ENCODE data around the gene MGAM2. TPM values are rescaled to one million over a fixed set of nuclear protein-coding genes. Genes with fewer than 3 reads are reported as not detected.

Gene MGAM2
- total RNA-seq, 2 experiments from 2014 or later: not detected

- no peak for DNase-seq
These were observed 47.4 kb downstream of the MGAM2 start for GRCh38 chr7:142158736-142159496.

GRCh38 chr7:142161921-142162320, 50.4 kb downstream of the MGAM2 start:
- H3K4me1 Mint-ChIP-seq (ENCODE audit: low read depth): no peaks in the 10 kb centered on the region
- no peaks in the 10 kb centered on the region for H3K27me3 Mint-ChIP-seq
- no peak overlapping the region for H3K4me3 Mint-ChIP-seq
- no peaks in the 10 kb centered on the region for H3K9me3 Mint-ChIP-seq
- no peak overlapping the region for H3K27ac Mint-ChIP-seq
- H3K36me3 Mint-ChIP-seq: no peaks in the 10 kb centered on the region
- intact Hi-C loops (cut with micrococcal nuclease): no loop called here
- CTCF ChIA-PET: no interaction called here
- POLR2A ChIA-PET: no interaction called here
- no peak for DNase-seq

More at GRCh38 chr7:142158736-142159496, 47.4 kb downstream of the MGAM2 start:
- Mint-ChIP-seq H3K4me3 (no peak overlapping the region), H3K4me1 (ENCODE audit: low read depth) (no peaks in the 10 kb centered on the region), H3K27ac (no peak overlapping the region), H3K36me3 (no peaks in the 10 kb centered on the region), H3K9me3 (no peaks in the 10 kb centered on the region), H3K27me3 (no peaks in the 10 kb centered on the region)
- intact Hi-C loops (cut with micrococcal nuclease): no loop called here
- ChIA-PET POLR2A (no interaction called here), CTCF (no interaction called here)

GRCh38 chr7:142168746-142169145, 57.2 kb downstream of the MGAM2 start:
- Mint-ChIP-seq H3K9me3 (no peaks in the 10 kb centered on the region), H3K36me3 (no peaks in the 10 kb centered on the region), H3K27me3 (no peaks in the 10 kb centered on the region), H3K4me3 (no peak overlapping the region), H3K27ac (no peak overlapping the region), H3K4me1 (ENCODE audit: low read depth) (no peaks in the 10 kb centered on the region)
- DNase-seq: no peak
- intact Hi-C loops (cut with micrococcal nuclease): no loop called here
- CTCF ChIA-PET: no interaction called here
- POLR2A ChIA-PET: no interaction called here

DNA sequence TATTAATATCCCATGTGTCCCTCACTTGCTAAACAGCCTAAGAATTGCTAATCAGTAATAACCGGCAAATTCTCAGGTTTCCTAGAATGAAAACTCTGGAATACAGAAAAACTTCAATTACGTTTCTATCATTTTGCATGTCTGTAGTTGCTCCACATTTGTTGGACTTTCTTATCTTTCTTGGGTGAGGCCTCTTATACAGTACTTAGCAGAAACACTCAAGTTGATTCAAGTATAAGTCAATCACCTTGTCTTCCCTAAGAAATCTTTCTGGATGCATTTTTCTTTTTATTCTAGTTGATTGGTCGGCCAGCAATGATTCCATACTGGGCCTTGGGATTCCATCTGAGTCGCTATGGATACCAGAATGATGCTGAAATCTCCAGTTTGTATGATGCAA, 61.4 kb downstream of the MGAM2 start:
- H3K4me1 Mint-ChIP-seq (ENCODE audit: low read depth): peaks cover 2% of the 10 kb centered on the region
- no peak overlapping the region for H3K4me3 Mint-ChIP-seq
- ChIA-PET POLR2A (no interaction called here), CTCF (no interaction called here)
- peaks cover 5% of the 10 kb centered on the region for H3K27me3 Mint-ChIP-seq
- intact Hi-C loops (cut with micrococcal nuclease): no loop called here
- no peaks in the 10 kb centered on the region for H3K36me3 Mint-ChIP-seq
- peaks cover 3% of the 10 kb centered on the region for H3K9me3 Mint-ChIP-seq
- H3K27ac Mint-ChIP-seq: no peak overlapping the region
- no peak for DNase-seq

- POLR2A ChIA-PET: no interaction called here
- no peak for DNase-seq
- no peak overlapping the region for H3K27ac Mint-ChIP-seq
- peaks cover 4% of the 10 kb centered on the region for H3K4me1 Mint-ChIP-seq (ENCODE audit: low read depth)
- CTCF ChIA-PET: interaction anchor here (0.7 kb wide), 1 partner anchor 10 kb away, joined by 3 read pairs; no protein-coding TSS in a partner anchor
- peaks cover 5% of the 10 kb centered on the region for H3K27me3 Mint-ChIP-seq
- no peak overlapping the region for H3K4me3 Mint-ChIP-seq
- H3K9me3 Mint-ChIP-seq: peaks cover 3% of the 10 kb centered on the region
- H3K36me3 Mint-ChIP-seq: no peaks in the 10 kb centered on the region
- intact Hi-C loops (cut with micrococcal nuclease): no loop called here
These were observed 62.9 kb downstream of the MGAM2 start for GRCh38 chr7:142174441-142174840.

DNA sequence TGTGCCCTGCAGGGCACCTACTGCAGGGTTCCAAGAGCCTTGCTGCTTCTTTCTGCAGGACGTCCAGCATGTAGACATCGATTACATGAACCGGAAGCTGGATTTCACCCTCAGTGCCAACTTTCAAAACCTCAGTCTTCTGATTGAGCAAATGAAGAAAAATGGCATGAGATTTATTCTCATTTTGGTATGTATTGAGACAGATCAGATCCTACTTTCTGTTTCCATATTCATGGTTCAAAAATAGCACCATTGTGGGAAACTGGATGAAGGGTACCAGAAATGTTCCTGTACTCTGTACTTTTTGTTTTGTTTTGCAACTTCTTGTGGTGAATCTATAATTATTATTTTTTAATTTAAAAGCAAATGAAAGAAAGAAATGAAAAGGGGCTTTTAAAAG, 64.1 kb downstream of the MGAM2 start:
- intact Hi-C loops (cut with micrococcal nuclease): no loop called here
- ChIA-PET POLR2A (no interaction called here), CTCF (no interaction called here)
- H3K27me3 Mint-ChIP-seq: peaks cover 5% of the 10 kb centered on the region
- no peak for DNase-seq
- H3K27ac Mint-ChIP-seq: no peak overlapping the region
- H3K4me3 Mint-ChIP-seq: no peak overlapping the region
- peaks cover 4% of the 10 kb centered on the region for H3K4me1 Mint-ChIP-seq (ENCODE audit: low read depth)
- no peaks in the 10 kb centered on the region for H3K36me3 Mint-ChIP-seq
- peaks cover 3% of the 10 kb centered on the region for H3K9me3 Mint-ChIP-seq

DNA sequence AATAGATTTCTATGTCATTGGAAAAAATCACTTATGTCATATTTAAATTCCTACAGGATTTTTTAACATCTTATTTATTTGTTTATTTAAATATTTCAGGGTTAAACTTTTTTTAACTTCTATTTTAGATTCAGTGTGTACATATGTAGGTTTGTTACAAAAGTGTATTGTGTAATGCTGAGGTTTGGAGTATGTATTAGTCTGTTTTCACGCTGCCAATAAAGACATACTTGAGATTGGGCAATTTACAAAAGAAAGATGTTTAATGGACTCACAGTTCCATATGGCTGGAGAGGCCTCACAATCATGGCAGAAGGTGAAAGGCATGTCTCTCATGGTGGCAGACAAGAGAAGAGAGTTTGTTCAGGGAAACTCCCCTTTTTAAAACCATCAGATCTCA, 65.4 kb downstream of the MGAM2 start:
- Mint-ChIP-seq H3K36me3 (no peaks in the 10 kb centered on the region), H3K27ac (no peak overlapping the region), H3K4me3 (no peak overlapping the region), H3K9me3 (peaks cover 3% of the 10 kb centered on the region), H3K27me3 (peaks cover 5% of the 10 kb centered on the region), H3K4me1 (ENCODE audit: low read depth) (peaks cover 4% of the 10 kb centered on the region)
- ChIA-PET POLR2A (no interaction called here), CTCF (no interaction called here)
- DNase-seq: no peak
- intact Hi-C loops (cut with micrococcal nuclease): no loop called here

DNA sequence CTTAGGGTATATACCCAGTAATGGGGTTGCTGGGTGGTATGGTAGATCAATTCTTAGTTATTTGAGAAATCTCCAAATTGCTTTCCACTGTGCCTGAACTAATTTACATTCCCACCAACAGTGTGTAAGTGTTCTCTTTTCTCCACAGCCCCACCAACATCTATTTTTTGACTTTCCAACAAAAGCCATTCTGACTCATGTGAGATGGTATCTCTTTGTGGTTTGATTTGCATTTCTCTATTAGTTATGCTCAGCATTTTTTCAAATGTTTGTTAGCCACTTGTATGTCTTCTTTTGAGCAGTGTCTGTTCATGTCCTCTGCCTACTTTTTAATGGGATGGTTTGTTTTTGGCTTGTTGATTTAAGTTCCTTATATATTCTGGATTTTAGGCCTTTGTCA, 66.4 kb downstream of the MGAM2 start:
- DNase-seq: no peak
- Mint-ChIP-seq H3K27me3 (peaks cover 5% of the 10 kb centered on the region), H3K4me3 (no peak overlapping the region), H3K4me1 (ENCODE audit: low read depth) (peaks cover 4% of the 10 kb centered on the region), H3K9me3 (peaks cover 3% of the 10 kb centered on the region), H3K27ac (no peak overlapping the region), H3K36me3 (no peaks in the 10 kb centered on the region)
- intact Hi-C loops (cut with micrococcal nuclease): no loop called here
- POLR2A ChIA-PET: no interaction called here
- CTCF ChIA-PET: no interaction called here

GRCh38 chr7:142180426-142180825, 68.9 kb downstream of the MGAM2 start:
- CTCF ChIA-PET: no interaction called here
- Mint-ChIP-seq H3K4me1 (ENCODE audit: low read depth) (peaks cover 4% of the 10 kb centered on the region), H3K4me3 (no peak overlapping the region), H3K27ac (no peak overlapping the region), H3K27me3 (no peaks in the 10 kb centered on the region), H3K36me3 (no peaks in the 10 kb centered on the region), H3K9me3 (no peaks in the 10 kb centered on the region)
- no peak for DNase-seq
- POLR2A ChIA-PET: no interaction called here
- intact Hi-C loops (cut with micrococcal nuclease): no loop called here

DNA sequence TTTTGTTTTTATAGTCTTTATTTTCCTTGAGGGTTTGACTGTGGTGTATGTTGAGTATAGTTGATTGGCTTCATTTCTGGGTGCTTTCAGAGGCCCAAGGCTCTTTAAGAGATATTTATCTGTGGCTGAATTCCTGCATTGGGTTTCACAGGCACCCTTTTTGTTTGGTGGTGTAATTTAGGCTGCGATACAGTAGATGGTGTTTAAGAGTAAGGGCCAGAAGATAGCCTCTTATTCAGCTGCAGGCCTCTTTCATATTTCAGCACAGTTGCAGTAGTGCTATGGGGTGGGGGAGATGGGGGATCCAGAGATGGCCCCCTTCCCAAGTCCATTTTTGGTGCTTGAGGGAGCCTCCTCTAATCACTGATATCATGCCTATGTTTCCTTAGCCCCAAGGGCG, 69.7 kb downstream of the MGAM2 start:
- H3K4me1 Mint-ChIP-seq (ENCODE audit: low read depth): peaks cover 4% of the 10 kb centered on the region
- no peak overlapping the region for H3K4me3 Mint-ChIP-seq
- no peak overlapping the region for H3K27ac Mint-ChIP-seq
- intact Hi-C loops (cut with micrococcal nuclease): no loop called here
- peaks cover 4% of the 10 kb centered on the region for H3K27me3 Mint-ChIP-seq
- CTCF ChIA-PET: no interaction called here
- DNase-seq: no peak
- POLR2A ChIA-PET: no interaction called here
- H3K9me3 Mint-ChIP-seq: no peaks in the 10 kb centered on the region
- no peaks in the 10 kb centered on the region for H3K36me3 Mint-ChIP-seq

DNA sequence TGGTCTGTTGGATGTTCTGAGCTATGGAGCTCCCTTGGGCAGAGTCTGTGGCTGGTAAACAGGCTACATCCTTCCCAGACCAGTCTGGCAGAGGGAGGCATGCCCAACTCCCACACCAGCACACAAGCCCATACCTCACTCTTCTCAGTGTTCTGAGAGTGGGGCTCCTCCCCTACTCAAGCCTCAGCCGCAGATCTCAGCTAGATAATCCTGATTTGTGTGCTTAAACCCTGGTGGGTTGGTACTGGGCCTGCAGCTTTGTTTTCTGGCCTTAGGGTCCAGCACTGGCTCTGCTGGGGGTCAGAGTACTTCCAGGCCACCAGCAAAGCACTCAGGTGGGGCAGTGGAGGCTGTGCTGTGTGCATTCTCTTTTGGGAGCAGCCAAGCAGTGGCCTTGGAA, 70.4 kb downstream of the MGAM2 start:
- ChIA-PET POLR2A (no interaction called here), CTCF (no interaction called here)
- Mint-ChIP-seq H3K27ac (no peak overlapping the region), H3K36me3 (no peaks in the 10 kb centered on the region), H3K4me1 (ENCODE audit: low read depth) (peaks cover 4% of the 10 kb centered on the region), H3K9me3 (no peaks in the 10 kb centered on the region), H3K27me3 (peaks cover 4% of the 10 kb centered on the region), H3K4me3 (no peak overlapping the region)
- DNase-seq: no peak
- intact Hi-C loops (cut with micrococcal nuclease): no loop called here

- H3K9me3 Mint-ChIP-seq: no peaks in the 10 kb centered on the region
- H3K4me1 Mint-ChIP-seq (ENCODE audit: low read depth): peaks cover 5% of the 10 kb centered on the region
- no peak overlapping the region for H3K27ac Mint-ChIP-seq
- no peaks in the 10 kb centered on the region for H3K36me3 Mint-ChIP-seq
- ChIA-PET CTCF (interaction anchor here (0.6 kb wide), 1 partner anchor 209 kb away, joined by 4 read pairs; no protein-coding TSS in a partner anchor), POLR2A (no interaction called here)
- DNase-seq: no peak
- intact Hi-C loops (cut with micrococcal nuclease): no loop called here
- H3K4me3 Mint-ChIP-seq: no peak overlapping the region
- H3K27me3 Mint-ChIP-seq: peaks cover 4% of the 10 kb centered on the region
These were observed 73.6 kb downstream of the MGAM2 start for GRCh38 chr7:142185069-142185468.

GRCh38 chr7:142185801-142186200, 74.3 kb downstream of the MGAM2 start:
- CTCF ChIA-PET: interaction anchor here (0.6 to 1.3 kb wide), 3 partner anchors 118 to 1029 kb away, joined by 3 to 4 read pairs (median 3); no protein-coding TSS in a partner anchor

More at GRCh38 chr7:142185801-142186200, 74.3 kb downstream of the MGAM2 start:
- intact Hi-C loops (cut with micrococcal nuclease): no loop called here
- H3K36me3 Mint-ChIP-seq: no peaks in the 10 kb centered on the region
- no peaks in the 10 kb centered on the region for H3K9me3 Mint-ChIP-seq
- no peak for DNase-seq
- POLR2A ChIA-PET: no interaction called here
- H3K4me1 Mint-ChIP-seq (ENCODE audit: low read depth): peaks cover 5% of the 10 kb centered on the region
- peaks cover 4% of the 10 kb centered on the region for H3K27me3 Mint-ChIP-seq
- H3K4me3 Mint-ChIP-seq: no peak overlapping the region
- no peak overlapping the region for H3K27ac Mint-ChIP-seq
